Measurements from ENCODE around the gene MATCAP1. TPM values are rescaled to one million over a fixed set of nuclear protein-coding genes. Genes with fewer than 3 reads are reported as not detected.

Gene MATCAP1
- total and polyA plus RNA-seq, 2 of the 4 experiments (the other 2 are of a cell fraction), result 8.2 to 43.9 TPM

GRCh38 chr16:67149276-67150046 lies 34.3 kb downstream of the MATCAP1 start:
- POLR2A ChIA-PET (ENCODE audit: unreplicated experiment), result no interaction called here
- H3K79me1 ChIP-seq (ENCODE audit: low read depth in 1 of 2, low read length in 2 of 2), result peaks cover 0 to 30% of the 10 kb centered on the region in 2 experiments; a peak in 2 of 4 replicates
- H3K23ac ChIP-seq (ENCODE audit: low read depth, low read length), result no peak overlapping the region
- no peak overlapping the region for H2BK15ac ChIP-seq (ENCODE audit: low read depth, low read length)
- no peak overlapping the region for H3K18ac ChIP-seq (ENCODE audit: low read depth, low read length)
- H4K91ac ChIP-seq (ENCODE audit: insufficient read depth, low read depth, low read length), result no peak overlapping the region
- H4K8ac ChIP-seq (ENCODE audit: low read depth in 2 of 2, low read length in 2 of 2), result no peak overlapping the region
- CTCF ChIA-PET, result no interaction called here
- peak overlapping the region; percentile 99 for H2AFZ ChIP-seq (replicated peaks; ENCODE audit: low read length, poor library complexity)
- no peak overlapping the region for H3K9ac ChIP-seq (ENCODE audit: low read depth, low read length)
- H4K20me1 ChIP-seq (ENCODE audit: insufficient read depth, low read length), result peaks cover 11% of the 10 kb centered on the region; the same call in 1 of the 2 replicates
- H3K27ac ChIP-seq (ENCODE audit: insufficient read depth, low read length), result no peak overlapping the region
- no peak for DNase-seq
- H4K5ac ChIP-seq (ENCODE audit: low read depth, low read length), result no peak overlapping the region
- in situ Hi-C loops (cut with MboI; ENCODE audit: low sequenced_read_pairs), result no loop called here
- H3K9me3 ChIP-seq (ENCODE audit: control insufficient read depth, insufficient read depth, low read length), result no peaks in the 10 kb centered on the region
- H3K36me3 ChIP-seq (ENCODE audit: control insufficient read depth, insufficient read depth, low read length), result peaks cover 45% of the 10 kb centered on the region
- H3K4me3 ChIP-seq (ENCODE audit: insufficient read depth, low read depth, low read length), result peak overlapping the region; percentile 76; the same call in 1 of the 2 replicates
- ATAC-seq (ENCODE audit: low read depth), result no peak
- no TSS peak for BruUV-seq (replicated peaks)
- no peak overlapping the region for H3K56ac ChIP-seq (ENCODE audit: extremely low read depth, insufficient read depth, low read length)
- H2BK20ac ChIP-seq (ENCODE audit: low read depth, low read length), result no peak overlapping the region
- H2BK5ac ChIP-seq (ENCODE audit: low read depth, low read length, poor library complexity, severe bottlenecking), result no peak overlapping the region
- peaks cover 4% of the 10 kb centered on the region; the same call in 1 of the 2 replicates for H3K9me1 ChIP-seq (ENCODE audit: insufficient read depth, low read length)
- H3K27me3 ChIP-seq (ENCODE audit: control insufficient read depth, insufficient read depth, low read length), result no peaks in the 10 kb centered on the region
- dilution Hi-C loops (cut with HindIII; ENCODE audit: low sequenced_read_pairs, unreplicated experiment), result no loop called here
- H2BK120ac ChIP-seq (ENCODE audit: low read depth, low read length), result no peak overlapping the region
- H3K4me1 ChIP-seq (ENCODE audit: control insufficient read depth, insufficient read depth, low read length), result peaks cover 5% of the 10 kb centered on the region; the same call in 1 of the 2 replicates
- peak overlapping the region; percentile 40; the same call in 1 of the 2 replicates for H2AK5ac ChIP-seq (ENCODE audit: low read depth, low read length)
- H3K4me2 ChIP-seq (ENCODE audit: low read depth, low read length), result no peak overlapping the region
- intact Hi-C loops (cut with micrococcal nuclease), result loop anchor here (2.0 to 10.0 kb wide), 2 partner anchors 131 to 255 kb away; no protein-coding TSS in a partner anchor
- peak overlapping the region; percentile 30; the same call in 1 of the 2 replicates for H3K4ac ChIP-seq (ENCODE audit: low read depth, low read length)
- WGBS, 2 experiments (ENCODE audit: extremely low coverage in 2 of 2, insufficient read length in 1 of 2), result 68% methylated on average over 69 of the region's 77 CpGs; no CpG with 5 or more reads in 1 of the 2 experiments
- H2AK9ac ChIP-seq (replicated peaks; ENCODE audit: low read depth, low read length, poor library complexity), result peak overlapping the region; percentile 95
- no peak overlapping the region for H3K14ac ChIP-seq (replicated peaks; ENCODE audit: low read depth, low read length)
- TF ChIP-seq RCOR1 (IDR thresholded peaks at IDR 0.05; ENCODE audit: insufficient replicate concordance, low read length) (no peak), MAZ (IDR thresholded peaks at IDR 0.05; ENCODE audit: borderline replicate concordance, low read depth, low read length) (no peak), BHLHE40 (IDR thresholded peaks at IDR 0.05; ENCODE audit: low read depth, low read length) (no peak), CEBPB (IDR thresholded peaks at IDR 0.05; ENCODE audit: low read depth, low read length) (no peak), CHD1 (IDR thresholded peaks at IDR 0.05; ENCODE audit: low read depth, low read length) (no peak), RFX5 (IDR thresholded peaks at IDR 0.05; ENCODE audit: low read depth, low read length) (no peak), SMC3 (IDR thresholded peaks at IDR 0.05; ENCODE audit: low read depth, low read length) (no peak), POLR2A (IDR thresholded peaks at IDR 0.05; ENCODE audit: low read depth, low read length) (no peak), CTCF (conservative IDR thresholded peaks at IDR 0.05; ENCODE audit: low read depth, low read length) (no peak), USF2 (IDR thresholded peaks at IDR 0.05; ENCODE audit: low read depth, low read length) (no peak), ELK1 (IDR thresholded peaks at IDR 0.05; ENCODE audit: borderline replicate concordance, low read depth, low read length) (no peak), MAFK (IDR thresholded peaks at IDR 0.05; ENCODE audit: low read depth, low read length) (no peak), RAD21 (IDR thresholded peaks at IDR 0.05; ENCODE audit: low read length) (no peak), FOS (IDR thresholded peaks at IDR 0.05; ENCODE audit: low read depth, low read length) (no peak), MXI1 (IDR thresholded peaks at IDR 0.05; ENCODE audit: borderline replicate concordance, low read depth, low read length) (no peak)

All from IMR-90 (cell line).